Inferior parietal cortex (tissue), 1 donor: ENCODE measurements around the gene APBA2.

Source experiments
- DNase-seq: peaks from one replicate; pipeline ENCODE4 v3.0.0-alpha.2; 2016; ENCODE audit errors: extremely low spot score

The APBA2 gene

GRCh38 chr15:29133321-29133720 is 247.5 kb downstream of the APBA2 start:
- DNase-seq = no peak

- no peak for DNase-seq
Measured at GRCh38 chr15:29133791-29134190, 248.0 kb downstream of the APBA2 start.

GRCh38 chr15:29134239-29134638 is 248.5 kb downstream of the APBA2 start:
- no peak for DNase-seq

- DNase-seq = no peak
Measured at GRCh38 chr15:29134641-29135308, 249.0 kb downstream of the APBA2 start.

GRCh38 chr15:29135309-29135657 is 249.5 kb downstream of the APBA2 start:
- DNase-seq = no peak

GRCh38 chr15:29135702-29136646 is 250.2 kb downstream of the APBA2 start:
- DNase-seq = no peak

- DNase-seq = no peak
Measured at GRCh38 chr15:29138260-29138659, 252.5 kb downstream of the APBA2 start.

- no peak for DNase-seq
Measured at GRCh38 chr15:29139072-29139471, 253.3 kb downstream of the APBA2 start.

GRCh38 chr15:29139540-29140459 is 254.0 kb downstream of the APBA2 start:
- DNase-seq = peak; percentile 40

- no peak for DNase-seq
Measured at GRCh38 chr15:29140475-29141307, 254.9 kb downstream of the APBA2 start.

GRCh38 chr15:29141308-29142128 is 255.7 kb downstream of the APBA2 start:
- no peak for DNase-seq

GRCh38 chr15:29142129-29142747 is 256.5 kb downstream of the APBA2 start:
- no peak for DNase-seq

GRCh38 chr15:29143293-29143692 is 257.5 kb downstream of the APBA2 start:
- DNase-seq = no peak

- no peak for DNase-seq
Measured at GRCh38 chr15:29143909-29144635, 258.3 kb downstream of the APBA2 start.

GRCh38 chr15:29149738-29150075 is 263.9 kb downstream of the APBA2 start:
- no peak for DNase-seq

- DNase-seq = no peak
Measured at GRCh38 chr15:29150515-29151483, 265.0 kb downstream of the APBA2 start.

GRCh38 chr15:29151484-29151857 is 265.7 kb downstream of the APBA2 start:
- no peak for DNase-seq

- no peak for DNase-seq
Measured at GRCh38 chr15:29156521-29156920, 270.7 kb downstream of the APBA2 start.
